Keratinocyte (primary cell): ENCODE measurements around the gene JCAD. TPM values are rescaled to one million over a fixed set of nuclear protein-coding genes. Genes with fewer than 3 reads are reported as not detected.

Source experiments
- DNase-seq: peaks from one replicate; pipeline ENCODE4 v3.0.0-alpha.2; 2011; ENCODE audit warnings: low read depth, missing footprints, low spot score
- FAIRE-seq: peaks from 2 replicates; lab custom pipeline; 2011; peaks lifted over from hg19 to GRCh38; lab: Jason Lieb, UNC
- H2AFZ ChIP-seq: 2 replicates; pipeline ENCODE4 v1.6.0; 2012; ENCODE audit warnings: low read length, control low read depth, inconsistent platforms; ENCODE audit not compliant: control insufficient read depth
- H3K27ac ChIP-seq: 2 replicates; pipeline ENCODE4 v1.5.1; 2011; ENCODE audit warnings: low read length; ENCODE audit not compliant: control insufficient read depth, insufficient read depth
- H3K27me3 ChIP-seq: 3 replicates; pipeline ENCODE4 v1.6.0; 2011; ENCODE audit warnings: low read length; ENCODE audit not compliant: control insufficient read depth, insufficient read depth; ENCODE audit errors: extremely low read depth
- H3K36me3 ChIP-seq, 2 experiments: 2 replicates in 1 of 2; 3 replicates in 1 of 2; pipeline ENCODE4 v1.5.1; 2011; ENCODE audit warnings: low read length in 2 of 2, mild to moderate bottlenecking in 1 of 2; ENCODE audit not compliant: control insufficient read depth in 2 of 2, insufficient read depth in 2 of 2; ENCODE audit errors: extremely low read depth in 1 of 2
- H3K4me1 ChIP-seq: 3 replicates; pipeline ENCODE4 v1.5.1; 2011; ENCODE audit warnings: low read length; ENCODE audit not compliant: control insufficient read depth, insufficient read depth; ENCODE audit errors: extremely low read depth
- H3K4me2 ChIP-seq: 3 replicates; pipeline ENCODE4 v1.6.0; 2011; ENCODE audit warnings: low read depth, low read length; ENCODE audit not compliant: control insufficient read depth, insufficient read depth; ENCODE audit errors: extremely low read depth
- H3K4me3 ChIP-seq, 3 experiments: fragments of 200-600 bp in 1 of 3; sonication (generic) in 1 of 3; 2 replicates in 2 of 3; 3 replicates in 1 of 3; pipeline ENCODE4 v1.5.1; 2011 to 2016; ENCODE audit warnings: low read length in 3 of 3, mild to moderate bottlenecking in 3 of 3, control low read depth in 2 of 3, inconsistent platforms in 1 of 3, low read depth in 1 of 3, mixed read lengths in 1 of 3, mixed run types in 1 of 3, moderate library complexity in 1 of 3; ENCODE audit not compliant: control insufficient read depth in 2 of 3, insufficient read depth in 2 of 3; ENCODE audit errors: extremely low read depth in 1 of 3
- H3K79me2 ChIP-seq: 2 replicates; pipeline ENCODE4 v1.6.0; 2012; ENCODE audit warnings: low read length; ENCODE audit not compliant: control insufficient read depth, insufficient read depth
- H3K9ac ChIP-seq: 3 replicates; pipeline ENCODE4 v1.6.0; 2011; ENCODE audit warnings: low read length; ENCODE audit not compliant: control insufficient read depth, insufficient read depth; ENCODE audit errors: extremely low read depth
- H3K9me1 ChIP-seq: 3 replicates; pipeline ENCODE4 v1.6.0; 2011; ENCODE audit warnings: low read length; ENCODE audit not compliant: control insufficient read depth, insufficient read depth; ENCODE audit errors: extremely low read depth
- H3K9me3 ChIP-seq: 2 replicates; pipeline ENCODE4 v1.5.1; 2012; ENCODE audit warnings: low read depth, low read length; ENCODE audit not compliant: control insufficient read depth
- H4K20me1 ChIP-seq: 3 replicates; pipeline ENCODE4 v1.6.0; 2011; ENCODE audit warnings: low read length; ENCODE audit not compliant: control insufficient read depth, insufficient read depth; ENCODE audit errors: extremely low read depth
- EZH2 ChIP-seq: IDR thresholded peaks from one replicate; pipeline ENCODE4 v1.6.1; 2012; ENCODE audit warnings: inconsistent platforms, mild to moderate bottlenecking, low read length, moderate library complexity
- dilution Hi-C: fragments of 300-500 bp; cut with MboI; formaldehyde crosslinking; loops from one replicate; pipeline ENCODE4 v1.7.0; 2020; ENCODE audit warnings: low sequenced_read_pairs; ENCODE audit not compliant: extremely low pct_ligation_motif_present
- polyA plus RNA-seq, 5 experiments: library from polyadenylated mRNA; depleted of rRNA in 3 of 5; stranded (reverse) in 3 of 5; stranded (forward) in 1 of 5; unstranded in 1 of 5; fragments of >200 nt; gene quantifications; 1 replicate in 1 of 5; 2 replicates in 3 of 5; 3 replicates in 1 of 5; pipeline versions ENCODE4 v1.2.1 to v1.2.3, GENCODE V29; 2011 to 2012; ENCODE audit warnings: missing spikeins in 2 of 5, low read depth in 1 of 5, low replicate concordance in 1 of 5
- TF ChIP-seq, protein P1 (sequence below), 3 experiments: IDR thresholded peaks in 1 of 3; conservative IDR thresholded peaks in 1 of 3; optimal IDR thresholded peaks in 1 of 3; 2 replicates in 2 of 3; 3 replicates in 1 of 3; pipeline versions ENCODE3 to v1.5.1; 2011; ENCODE audit warnings: low read length in 3 of 3, mild to moderate bottlenecking in 3 of 3, moderate library complexity in 2 of 3, control low read depth in 1 of 3, inconsistent platforms in 1 of 3; ENCODE audit not compliant: insufficient read depth in 2 of 3; ENCODE audit errors: extremely low read depth in 1 of 3

Gene JCAD
- polyA plus RNA-seq, 1 donor (not counting 4 experiments of a cell fraction or from before 2014, with no cell fraction given): 0.10 TPM

DNA sequence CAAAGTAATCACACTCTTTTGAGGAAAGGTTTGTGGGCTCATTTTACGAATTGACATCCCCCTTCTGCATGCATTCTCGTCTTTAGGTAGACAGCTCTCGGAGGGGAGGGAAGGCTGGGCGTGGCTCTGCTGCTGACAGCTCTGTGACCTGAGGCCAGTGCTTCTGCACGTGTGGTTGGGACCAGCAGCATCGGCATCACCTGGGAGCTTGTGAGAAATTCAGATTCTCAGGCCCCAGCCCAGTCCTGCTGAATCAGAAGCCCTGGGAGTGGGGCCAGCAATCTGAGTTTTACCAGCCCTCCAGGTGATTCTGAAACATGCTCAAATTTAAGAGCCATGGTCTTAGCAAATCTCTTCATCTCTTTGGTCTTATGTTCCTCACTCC is 89.4 kb downstream of the JCAD start:
- FAIRE-seq: no peak
- Histone ChIP-seq H2AFZ (no peak overlapping the region), H3K9me3 (no peaks in the 10 kb centered on the region), H3K4me2 (no peak overlapping the region), H3K4me3 (no peak overlapping the region), H3K4me1 (no peaks in the 10 kb centered on the region), H4K20me1 (no peaks in the 10 kb centered on the region), H3K9ac (no peak overlapping the region), H3K36me3 (no peaks in the 10 kb centered on the region), H3K79me2 (no peaks in the 10 kb centered on the region), H3K27me3 (no peaks in the 10 kb centered on the region), H3K9me1 (no peaks in the 10 kb centered on the region), H3K27ac (no peak overlapping the region)
- DNase-seq: no peak
- TF ChIP-seq EZH2: no peak
- TF ChIP-seq, protein P1, sequence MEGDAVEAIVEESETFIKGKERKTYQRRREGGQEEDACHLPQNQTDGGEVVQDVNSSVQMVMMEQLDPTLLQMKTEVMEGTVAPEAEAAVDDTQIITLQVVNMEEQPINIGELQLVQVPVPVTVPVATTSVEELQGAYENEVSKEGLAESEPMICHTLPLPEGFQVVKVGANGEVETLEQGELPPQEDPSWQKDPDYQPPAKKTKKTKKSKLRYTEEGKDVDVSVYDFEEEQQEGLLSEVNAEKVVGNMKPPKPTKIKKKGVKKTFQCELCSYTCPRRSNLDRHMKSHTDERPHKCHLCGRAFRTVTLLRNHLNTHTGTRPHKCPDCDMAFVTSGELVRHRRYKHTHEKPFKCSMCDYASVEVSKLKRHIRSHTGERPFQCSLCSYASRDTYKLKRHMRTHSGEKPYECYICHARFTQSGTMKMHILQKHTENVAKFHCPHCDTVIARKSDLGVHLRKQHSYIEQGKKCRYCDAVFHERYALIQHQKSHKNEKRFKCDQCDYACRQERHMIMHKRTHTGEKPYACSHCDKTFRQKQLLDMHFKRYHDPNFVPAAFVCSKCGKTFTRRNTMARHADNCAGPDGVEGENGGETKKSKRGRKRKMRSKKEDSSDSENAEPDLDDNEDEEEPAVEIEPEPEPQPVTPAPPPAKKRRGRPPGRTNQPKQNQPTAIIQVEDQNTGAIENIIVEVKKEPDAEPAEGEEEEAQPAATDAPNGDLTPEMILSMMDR (optimal IDR thresholded peaks at IDR 0.05 in 1 of 3, IDR thresholded peaks at IDR 0.05 in 1 of 3, conservative IDR thresholded peaks at IDR 0.05 in 1 of 3; ENCODE audit: extremely low read depth in 1 of 3, insufficient read depth in 2 of 3, low read length in 3 of 3): no peak
- dilution Hi-C loops: no loop called here

GRCh38 chr10:29969255-29970011 is 90.0 kb downstream of the JCAD start:
- Histone ChIP-seq H3K9me3 (no peaks in the 10 kb centered on the region), H2AFZ (no peak overlapping the region), H3K27me3 (no peaks in the 10 kb centered on the region), H4K20me1 (no peaks in the 10 kb centered on the region), H3K79me2 (no peaks in the 10 kb centered on the region), H3K36me3 (no peaks in the 10 kb centered on the region), H3K9ac (no peak overlapping the region), H3K27ac (no peak overlapping the region), H3K9me1 (no peaks in the 10 kb centered on the region), H3K4me2 (no peak overlapping the region), H3K4me1 (no peaks in the 10 kb centered on the region), H3K4me3 (no peak overlapping the region)
- TF ChIP-seq EZH2: no peak
- TF ChIP-seq, protein P1 (optimal IDR thresholded peaks at IDR 0.05 in 1 of 3, IDR thresholded peaks at IDR 0.05 in 1 of 3, conservative IDR thresholded peaks at IDR 0.05 in 1 of 3; ENCODE audit: extremely low read depth in 1 of 3, insufficient read depth in 2 of 3, low read length in 3 of 3): no peak
- DNase-seq (no peak), FAIRE-seq (no peak)
- dilution Hi-C loops: no loop called here
